SK-N-SH (cell line): ENCODE results near the gene MAN2A2. TPM values are rescaled to one million over a fixed set of nuclear protein-coding genes. Genes with fewer than 3 reads are reported as not detected.

Experiments
- CTCF ChIA-PET: fragments of 300-600, 350-600 bp; formaldehyde crosslinking; extraction: SDS; loops from one replicate; lab custom pipeline; 2021; lab: Yijun Ruan, JAX
- POLR2A ChIA-PET: fragments of 350-600 bp; sonication (Branson Sonifier 250); formaldehyde crosslinking; extraction: SDS; loops from one replicate; lab custom pipeline; 2020; ENCODE audit warnings: antibody characterized with exemption, inconsistent platforms; lab: Yijun Ruan, JAX
- DNase-seq: peaks from one replicate; pipeline ENCODE4 v3.0.0; 2012
- H2AFZ ChIP-seq: fragments of 200-600 bp; sonication (generic); 2 replicates; pipeline ENCODE4 v1.8.1; 2016; ENCODE audit warnings: antibody characterized with exemption, mild to moderate bottlenecking, low read depth
- H3F3A ChIP-seq: fragments of 200-600 bp; sonication (generic); replicated peaks from 2 replicates; pipeline ENCODE3; 2016; ENCODE audit warnings: antibody characterized with exemption, mild to moderate bottlenecking; ENCODE audit not compliant: insufficient read depth
- H3K27ac ChIP-seq, 2 experiments: fragments of 200-500 bp in 1 of 2; fragments of 200-600 bp in 1 of 2; sonication (Bioruptor generic) in 1 of 2; sonication (generic), shearing (Covaris generic) in 1 of 2; 2 replicates each; pipeline versions ENCODE4 v1.5.1 to v1.6.1; 2014 to 2016; ENCODE audit warnings: low read depth in 2 of 2, inconsistent platforms in 1 of 2, low read length in 1 of 2, mild to moderate bottlenecking in 1 of 2, mixed read lengths in 1 of 2
- H3K27me3 ChIP-seq: fragments of 200-600 bp; sonication (generic), shearing (Covaris generic); 2 replicates; pipeline ENCODE4 v1.6.1; 2016; ENCODE audit warnings: mixed run types; ENCODE audit not compliant: insufficient read depth
- H3K36me3 ChIP-seq, 2 experiments: fragments of 200-500 bp in 1 of 2; fragments of 200-600 bp in 1 of 2; sonication (Bioruptor generic) in 1 of 2; sonication (generic) in 1 of 2; replicated peaks in 1 of 2; 2 replicates each; pipeline versions ENCODE3 to v1.5.1; 2014 to 2016; ENCODE audit warnings: low read length in 1 of 2, mild to moderate bottlenecking in 1 of 2; ENCODE audit not compliant: insufficient read depth in 2 of 2, control insufficient read depth in 1 of 2
- H3K4me1 ChIP-seq, 2 experiments: fragments of 200-500 bp in 1 of 2; fragments of 200-600 bp in 1 of 2; sonication (Bioruptor generic) in 1 of 2; sonication (generic), shearing (Covaris generic) in 1 of 2; 2 replicates each; pipeline versions ENCODE4 v1.5.1 to v1.6.1; 2014 to 2016; ENCODE audit warnings: low read depth in 1 of 2, low read length in 1 of 2, mixed run types in 1 of 2; ENCODE audit not compliant: insufficient read depth in 2 of 2, control insufficient read depth in 1 of 2
- H3K4me2 ChIP-seq: fragments of 200-600 bp; sonication (generic), shearing (Covaris generic); 2 replicates; pipeline ENCODE4 v1.6.1; 2017; ENCODE audit warnings: mixed run types
- H3K4me3 ChIP-seq, 2 experiments: fragments of 200-500 bp in 1 of 2; fragments of 200-600 bp in 1 of 2; sonication (Bioruptor generic) in 1 of 2; sonication (generic), shearing (Covaris generic) in 1 of 2; 2 replicates each; pipeline versions ENCODE4 v1.5.1 to v1.8.1; 2014 to 2016; ENCODE audit warnings: low read depth in 2 of 2, inconsistent platforms in 1 of 2, low read length in 1 of 2, mild to moderate bottlenecking in 1 of 2, mixed read lengths in 1 of 2, moderate library complexity in 1 of 2
- H3K79me2 ChIP-seq: fragments of 200-600 bp; sonication (generic); 2 replicates; pipeline ENCODE4 v1.8.1; 2017; ENCODE audit warnings: mild to moderate bottlenecking; ENCODE audit not compliant: insufficient read depth
- H3K9ac ChIP-seq: fragments of 200-600 bp; sonication (generic); 2 replicates; pipeline ENCODE4 v1.6.1; 2017; ENCODE audit warnings: mixed run types
- H3K9me2 ChIP-seq: fragments of 200-600 bp; sonication (generic); 2 replicates; pipeline ENCODE4 v1.6.1; 2017; ENCODE audit warnings: mixed run types
- H3K9me3 ChIP-seq: fragments of 200-600 bp; sonication (generic); 2 replicates; pipeline ENCODE4 v1.6.1; 2017; ENCODE audit warnings: mixed run types, mild to moderate bottlenecking, moderate library complexity
- H4K20me1 ChIP-seq: fragments of 200-600 bp; sonication (generic); 2 replicates; pipeline ENCODE4 v1.6.1; 2017; ENCODE audit warnings: mild to moderate bottlenecking, mixed run types; ENCODE audit not compliant: insufficient read depth
- CHD2 ChIP-seq: fragments of 150-350 bp; IDR thresholded peaks from 2 replicates; pipeline ENCODE4 v1.6.1; 2018; ENCODE audit warnings: low read length; ENCODE audit not compliant: partially characterized antibody
- ELF1 ChIP-seq: IDR thresholded peaks from 2 replicates; pipeline ENCODE4 v1.4.0; 2012
- GABPA ChIP-seq: IDR thresholded peaks from 2 replicates; pipeline ENCODE4 v1.4.0; 2012; ENCODE audit warnings: low read depth, mild to moderate bottlenecking
- NFIC ChIP-seq: IDR thresholded peaks from 2 replicates; pipeline ENCODE4 v1.4.0; 2012; ENCODE audit warnings: borderline replicate concordance
- NRF1 ChIP-seq: IDR thresholded peaks from 2 replicates; pipeline ENCODE4 v1.6.1; 2012; ENCODE audit warnings: low read depth, mild to moderate bottlenecking, low read length
- RCOR1 ChIP-seq: fragments of 150-350 bp; IDR thresholded peaks from 2 replicates; pipeline ENCODE4 v1.6.1; 2017; ENCODE audit warnings: antibody characterized with exemption, low read length
- RFX5 ChIP-seq: IDR thresholded peaks from 2 replicates; pipeline ENCODE4 v1.6.1; 2012; ENCODE audit warnings: mild to moderate bottlenecking, improper control_type of control experiment, low read length
- RXRA ChIP-seq: IDR thresholded peaks from 2 replicates; pipeline ENCODE4 v1.4.0; 2012; ENCODE audit warnings: low read depth, mild to moderate bottlenecking, borderline replicate concordance
- TAF1 ChIP-seq: IDR thresholded peaks from 2 replicates; pipeline ENCODE4 v1.6.1; 2012; ENCODE audit warnings: low read depth, mild to moderate bottlenecking, low read length, moderate library complexity, borderline replicate concordance
- TEAD4 ChIP-seq: IDR thresholded peaks from 2 replicates; pipeline ENCODE4 v1.4.0; 2012; ENCODE audit warnings: mild to moderate bottlenecking, borderline replicate concordance; ENCODE audit not compliant: insufficient read depth
- YY1 ChIP-seq: IDR thresholded peaks from 2 replicates; pipeline ENCODE4 v1.4.0; 2012; ENCODE audit warnings: low read depth, mild to moderate bottlenecking
- WGBS: methylation state at CpG from one replicate; pipeline ENCODE4 v1.1.6; 2017; ENCODE audit warnings: low lambda C conversion rate; 5-methylcytosine and 5-hydroxymethylcytosine counted together
- polyA plus RNA-seq, 3 experiments: library from polyadenylated mRNA; depleted of rRNA; stranded (reverse); fragments of >200 nt; gene quantifications; 2 replicates each; pipeline ENCODE4 v1.2.3, GENCODE V29; 2012
- TF ChIP-seq, protein P1 (sequence below): IDR thresholded peaks from 2 replicates; pipeline ENCODE4 v1.4.0; 2012; ENCODE audit warnings: low read depth, borderline replicate concordance
- TF ChIP-seq, protein P2 (sequence below): IDR thresholded peaks from 2 replicates; pipeline ENCODE4; 2012

The MAN2A2 gene
- polyA plus RNA-seq, 1 of the 3 experiments (the other 2 are of a cell fraction) = 35.0 TPM

DNA sequence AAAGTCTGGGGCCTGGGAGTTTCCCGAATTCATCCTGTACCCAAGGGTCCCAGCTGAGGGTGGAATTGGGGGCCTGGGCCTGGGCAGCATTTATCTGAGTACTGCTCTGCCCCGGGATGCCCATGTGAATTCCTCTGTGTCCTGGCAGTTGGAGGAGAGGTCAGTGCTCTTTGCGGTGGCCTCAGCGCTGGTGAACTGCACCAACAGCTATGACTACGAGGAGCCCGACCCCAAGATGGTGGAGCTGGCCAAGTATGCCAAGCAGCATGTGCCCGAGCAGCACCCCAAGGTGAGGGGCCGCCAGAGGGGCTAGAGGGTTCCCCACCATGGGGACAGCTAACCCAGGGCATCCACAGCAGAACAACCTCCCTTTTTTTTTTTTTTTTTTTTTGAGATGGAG lies 45.4 kb downstream of the MAN2A2 start:
- WGBS = 97% methylated on average over 8 of the region's 8 CpGs
- Histone ChIP-seq H3K9me3 (no peaks in the 10 kb centered on the region), H3K9ac (no peak overlapping the region), H3F3A (peaks cover 3% of the 10 kb centered on the region), H4K20me1 (no peaks in the 10 kb centered on the region), H3K9me2 (no peaks in the 10 kb centered on the region), H3K4me1 (no peaks in the 10 kb centered on the region), H3K79me2 (no peaks in the 10 kb centered on the region), H3K36me3 (peaks cover 18 to 73% of the 10 kb centered on the region in 2 experiments), H3K27me3 (no peaks in the 10 kb centered on the region), H3K4me3 (no peak overlapping the region), H3K27ac (no peak overlapping the region), H3K4me2 (no peak overlapping the region), H2AFZ (no peak overlapping the region)
- POLR2A ChIA-PET = interaction anchor here (1.0 to 1.3 kb wide), 4 partner anchors 9 to 74 kb away, joined by 3 to 8 read pairs (median 4); partner anchors contain the start of genes HDDC3, UNC45A and VPS33B
- CTCF ChIA-PET = interaction anchor here (0.7 to 11.4 kb wide), 5 partner anchors 8 to 108 kb away, joined by 3 to 108 read pairs (median 5); partner anchors contain the start of genes HDDC3 and UNC45A
- no peak for TF ChIP-seq CHD2
- TF ChIP-seq TAF1 = no peak
- TF ChIP-seq RXRA = no peak
- no peak for TF ChIP-seq NFIC
- TF ChIP-seq TEAD4 = no peak
- DNase-seq = no peak

DNA sequence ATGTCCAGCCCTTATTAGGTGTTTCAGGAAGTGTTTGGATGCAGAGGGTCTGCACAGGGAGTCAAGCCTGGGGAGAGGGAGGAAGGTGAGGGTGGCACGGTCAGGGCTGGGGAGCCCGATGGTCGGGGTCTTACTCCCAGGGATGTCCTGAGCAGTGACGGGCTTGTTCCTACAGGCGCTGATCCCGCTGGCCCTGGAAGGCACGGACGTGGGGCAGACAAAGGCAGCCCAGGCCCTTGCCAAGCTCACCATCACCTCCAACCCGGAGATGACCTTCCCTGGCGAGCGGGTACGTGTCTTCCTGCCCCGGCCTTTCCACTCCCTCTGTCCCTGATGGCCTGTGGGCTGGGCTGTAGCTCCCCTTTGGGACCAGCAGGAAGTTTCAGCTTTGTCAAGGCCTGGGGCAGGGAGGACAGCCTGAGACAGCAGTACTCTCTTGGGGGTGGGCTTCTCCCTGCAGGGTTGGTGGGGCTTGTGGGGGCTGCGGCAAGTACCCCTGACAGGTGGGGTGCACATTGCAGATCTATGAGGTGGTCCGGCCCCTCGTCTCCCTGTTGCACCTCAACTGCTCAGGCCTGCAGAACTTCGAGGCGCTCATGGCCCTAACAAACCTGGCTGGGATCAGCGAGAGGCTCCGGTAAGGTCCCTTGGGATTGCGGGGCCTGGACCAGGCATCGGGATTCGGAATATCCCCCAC lies 47.0 kb downstream of the MAN2A2 start:
- Histone ChIP-seq H3K9me3 (no peaks in the 10 kb centered on the region), H2AFZ (no peak overlapping the region), H3K9me2 (no peaks in the 10 kb centered on the region), H3K4me3 (no peak overlapping the region), H3K4me1 (no peaks in the 10 kb centered on the region), H3K79me2 (no peaks in the 10 kb centered on the region), H3K27me3 (no peaks in the 10 kb centered on the region), H3F3A (peaks cover 3% of the 10 kb centered on the region), H4K20me1 (no peaks in the 10 kb centered on the region), H3K27ac (no peak overlapping the region), H3K4me2 (no peak overlapping the region)
- WGBS = 97% methylated on average over 14 of the region's 23 CpGs
- DNase-seq = no peak
- POLR2A ChIA-PET = no interaction called here
- TF ChIP-seq RCOR1 = no peak
- no peak for TF ChIP-seq NRF1
- no peak for TF ChIP-seq ELF1
- TF ChIP-seq, protein P1, sequence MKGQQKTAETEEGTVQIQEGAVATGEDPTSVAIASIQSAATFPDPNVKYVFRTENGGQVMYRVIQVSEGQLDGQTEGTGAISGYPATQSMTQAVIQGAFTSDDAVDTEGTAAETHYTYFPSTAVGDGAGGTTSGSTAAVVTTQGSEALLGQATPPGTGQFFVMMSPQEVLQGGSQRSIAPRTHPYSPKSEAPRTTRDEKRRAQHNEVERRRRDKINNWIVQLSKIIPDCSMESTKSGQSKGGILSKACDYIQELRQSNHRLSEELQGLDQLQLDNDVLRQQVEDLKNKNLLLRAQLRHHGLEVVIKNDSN = no peak
- TF ChIP-seq, protein P2, sequence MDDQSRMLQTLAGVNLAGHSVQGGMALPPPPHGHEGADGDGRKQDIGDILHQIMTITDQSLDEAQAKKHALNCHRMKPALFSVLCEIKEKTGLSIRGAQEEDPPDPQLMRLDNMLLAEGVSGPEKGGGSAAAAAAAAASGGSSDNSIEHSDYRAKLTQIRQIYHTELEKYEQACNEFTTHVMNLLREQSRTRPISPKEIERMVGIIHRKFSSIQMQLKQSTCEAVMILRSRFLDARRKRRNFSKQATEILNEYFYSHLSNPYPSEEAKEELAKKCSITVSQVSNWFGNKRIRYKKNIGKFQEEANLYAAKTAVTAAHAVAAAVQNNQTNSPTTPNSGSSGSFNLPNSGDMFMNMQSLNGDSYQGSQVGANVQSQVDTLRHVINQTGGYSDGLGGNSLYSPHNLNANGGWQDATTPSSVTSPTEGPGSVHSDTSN = no peak
- no peak for TF ChIP-seq RFX5
- TF ChIP-seq GABPA = no peak
- no peak for TF ChIP-seq YY1
- TF ChIP-seq, all 33 proteins: peak for 0
- CTCF ChIA-PET = interaction anchor here (0.9 to 11.4 kb wide), 2 partner anchors 18 to 105 kb away, joined by 3 to 108 read pairs; partner anchors contain the start of genes HDDC3 and UNC45A
- H3K36me3 ChIP-seq = peaks cover 14 to 62% of the 10 kb centered on the region in 2 experiments
- no peak overlapping the region for H3K9ac ChIP-seq
